Coronary artery (tissue), 2 donors: ENCODE measurements around the gene NCK2.
A peak's percentile ranks its signal among the peaks of the same experiment; 100 is the strongest.

Source experiments
- DNase-seq: peaks from one replicate; pipeline ENCODE4 v3.0.0-alpha.2; 2017; ENCODE audit warnings: low spot score
- H3K27ac ChIP-seq, 2 donors: fragments of 200-600 bp; sonication (generic); one replicate each; pipeline ENCODE4 v1.5.1; 2016 to 2019
- H3K4me3 ChIP-seq: fragments of 200-600 bp; sonication (generic); 2 replicates; pipeline ENCODE4 v1.5.1; 2016; ENCODE audit warnings: mild to moderate bottlenecking, moderate library complexity
- TF ChIP-seq, protein P1 (sequence below): fragments of 200-600 bp; sonication (generic); IDR thresholded peaks from one replicate; pipeline ENCODE4 v1.5.1; 2019; ENCODE audit warnings: antibody characterized with exemption

The NCK2 gene

DNA sequence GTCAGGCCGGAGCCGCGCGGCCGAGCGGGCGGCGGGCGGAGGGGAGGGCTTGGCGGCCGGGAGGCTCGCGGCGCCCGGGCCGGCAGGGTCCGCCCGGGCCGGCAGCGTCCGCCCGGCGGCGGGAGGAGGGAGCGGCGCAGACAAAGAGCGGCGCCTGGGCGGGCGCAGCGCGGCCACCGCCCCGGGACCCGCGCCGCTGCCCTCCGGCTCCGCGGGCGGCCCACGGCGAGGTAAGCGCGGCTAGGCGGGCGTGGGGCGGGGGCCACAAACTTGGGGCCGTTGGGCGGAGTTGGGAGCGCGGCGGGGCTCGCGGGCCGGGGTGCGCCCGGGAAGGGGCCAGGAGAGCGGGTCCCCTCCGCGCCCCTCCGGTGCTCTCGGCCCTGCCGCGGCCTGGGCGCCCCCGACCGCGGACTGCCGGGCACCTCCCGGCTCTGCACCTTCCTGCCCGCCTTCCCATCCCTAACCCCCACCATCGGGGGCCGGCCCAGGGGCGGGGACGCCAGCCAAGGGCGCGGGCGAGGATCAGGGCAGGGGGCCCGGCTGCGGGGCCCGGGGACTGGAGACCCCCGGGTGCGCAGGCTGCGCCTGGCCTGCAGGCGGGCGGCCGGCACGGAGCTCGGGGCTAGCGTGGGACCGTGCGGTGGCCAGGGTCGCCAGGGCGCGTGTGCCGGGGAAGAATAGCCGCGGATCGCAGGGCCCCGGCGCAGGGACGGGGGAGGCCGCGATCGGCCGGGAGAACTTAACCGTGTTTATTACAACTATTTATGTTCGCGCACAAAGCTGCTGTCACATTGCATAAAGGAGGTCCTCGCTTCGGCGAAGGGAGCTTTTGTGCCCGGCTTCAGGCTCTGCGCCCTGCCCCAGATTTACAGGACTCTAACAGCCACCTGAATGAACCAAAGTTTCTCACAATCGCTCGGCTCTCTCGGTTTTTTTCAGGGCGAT, at the start of gene NCK2:
Gene NCK2 (plus strand): TSS at position 4 of the 945 bp plus-strand sequence. CDS start 110,152 bp downstream, outside the sequence.
- no peak for DNase-seq
- TF ChIP-seq, protein P1, sequence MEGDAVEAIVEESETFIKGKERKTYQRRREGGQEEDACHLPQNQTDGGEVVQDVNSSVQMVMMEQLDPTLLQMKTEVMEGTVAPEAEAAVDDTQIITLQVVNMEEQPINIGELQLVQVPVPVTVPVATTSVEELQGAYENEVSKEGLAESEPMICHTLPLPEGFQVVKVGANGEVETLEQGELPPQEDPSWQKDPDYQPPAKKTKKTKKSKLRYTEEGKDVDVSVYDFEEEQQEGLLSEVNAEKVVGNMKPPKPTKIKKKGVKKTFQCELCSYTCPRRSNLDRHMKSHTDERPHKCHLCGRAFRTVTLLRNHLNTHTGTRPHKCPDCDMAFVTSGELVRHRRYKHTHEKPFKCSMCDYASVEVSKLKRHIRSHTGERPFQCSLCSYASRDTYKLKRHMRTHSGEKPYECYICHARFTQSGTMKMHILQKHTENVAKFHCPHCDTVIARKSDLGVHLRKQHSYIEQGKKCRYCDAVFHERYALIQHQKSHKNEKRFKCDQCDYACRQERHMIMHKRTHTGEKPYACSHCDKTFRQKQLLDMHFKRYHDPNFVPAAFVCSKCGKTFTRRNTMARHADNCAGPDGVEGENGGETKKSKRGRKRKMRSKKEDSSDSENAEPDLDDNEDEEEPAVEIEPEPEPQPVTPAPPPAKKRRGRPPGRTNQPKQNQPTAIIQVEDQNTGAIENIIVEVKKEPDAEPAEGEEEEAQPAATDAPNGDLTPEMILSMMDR: no peak
- Histone ChIP-seq H3K4me3 (peak within 1 kb of the TSS; percentile 90), H3K27ac (peak within 1 kb of the TSS; percentile 91 to 96)

DNA sequence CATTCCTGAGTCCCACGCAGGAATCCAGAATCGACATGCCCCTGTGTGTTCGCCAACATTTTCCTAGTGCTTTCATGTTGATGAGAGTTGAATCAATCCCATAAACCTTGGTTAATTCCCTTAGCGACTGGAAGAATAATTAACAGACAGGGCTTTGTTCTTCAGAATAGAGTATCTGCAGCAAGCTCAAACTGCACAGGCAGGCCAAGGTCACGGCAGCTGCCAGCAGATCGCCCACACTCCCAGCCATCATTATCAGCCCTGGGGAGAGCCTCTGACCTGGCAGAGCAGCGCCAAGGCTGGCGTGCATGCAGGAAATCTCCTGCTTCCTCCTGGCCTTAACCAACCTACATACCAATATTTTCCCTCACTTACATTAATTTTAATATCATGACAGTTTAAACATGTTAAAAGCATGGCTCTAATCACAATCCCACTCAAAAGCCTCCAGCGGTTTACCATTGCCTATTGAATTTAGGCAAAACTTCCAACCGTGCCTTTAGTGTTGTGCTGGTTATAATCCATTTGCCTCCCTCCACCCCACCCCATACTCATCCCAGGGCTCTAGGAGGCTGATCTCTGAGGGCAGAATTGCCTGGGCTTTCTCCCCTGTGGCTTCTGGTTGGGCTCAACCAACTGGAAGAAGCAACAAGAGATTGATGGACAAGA, 46.8 kb upstream of the NCK2 start:
- Histone ChIP-seq H3K27ac (no peak overlapping the region), H3K4me3 (no peak overlapping the region)
- no peak for DNase-seq
- TF ChIP-seq, protein P1: no peak

DNA sequence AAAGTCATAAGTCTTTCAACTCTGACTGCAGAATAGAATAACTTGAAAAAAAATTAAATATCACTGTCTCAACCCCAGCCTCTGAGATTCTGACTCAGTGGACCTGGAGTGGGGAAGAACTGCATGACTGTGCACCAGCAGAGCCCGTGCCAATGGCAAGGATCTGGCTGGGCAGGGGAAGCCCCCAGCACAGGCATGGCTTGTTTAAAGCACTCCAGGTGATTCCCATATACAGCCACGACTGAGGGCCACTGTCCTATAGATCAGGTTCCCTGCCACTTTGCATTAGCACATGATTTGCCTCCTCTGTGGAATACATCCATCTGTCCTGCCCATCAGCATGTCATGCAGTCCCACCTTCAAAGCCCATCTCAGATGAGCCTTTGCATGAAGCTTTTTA, 45.9 kb upstream of the NCK2 start:
- no peak overlapping the region for H3K27ac ChIP-seq
- no peak for DNase-seq
- H3K4me3 ChIP-seq: no peak overlapping the region
- TF ChIP-seq, protein P1: no peak

DNA sequence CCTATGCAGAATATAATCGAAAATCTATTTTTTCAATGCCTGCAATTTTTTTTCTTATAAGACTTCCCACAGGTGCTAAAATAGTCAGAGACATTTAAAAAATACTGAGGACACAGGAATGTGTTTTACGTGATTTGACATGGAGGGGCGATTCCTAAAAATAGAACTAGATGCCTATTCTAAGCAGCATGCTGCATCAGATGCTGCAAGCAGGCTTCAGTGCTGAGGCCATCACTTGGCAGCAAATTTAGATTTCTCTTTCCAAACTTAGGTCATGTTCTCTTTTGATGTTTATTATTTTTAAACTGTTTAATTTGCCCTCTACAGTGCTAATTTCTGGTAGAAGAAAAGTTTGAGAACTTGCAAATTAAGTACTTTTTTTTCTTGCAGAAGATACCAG, 43.7 kb upstream of the NCK2 start:
- Histone ChIP-seq H3K27ac (no peak overlapping the region), H3K4me3 (no peak overlapping the region)
- TF ChIP-seq, protein P1: no peak
- no peak for DNase-seq

DNA sequence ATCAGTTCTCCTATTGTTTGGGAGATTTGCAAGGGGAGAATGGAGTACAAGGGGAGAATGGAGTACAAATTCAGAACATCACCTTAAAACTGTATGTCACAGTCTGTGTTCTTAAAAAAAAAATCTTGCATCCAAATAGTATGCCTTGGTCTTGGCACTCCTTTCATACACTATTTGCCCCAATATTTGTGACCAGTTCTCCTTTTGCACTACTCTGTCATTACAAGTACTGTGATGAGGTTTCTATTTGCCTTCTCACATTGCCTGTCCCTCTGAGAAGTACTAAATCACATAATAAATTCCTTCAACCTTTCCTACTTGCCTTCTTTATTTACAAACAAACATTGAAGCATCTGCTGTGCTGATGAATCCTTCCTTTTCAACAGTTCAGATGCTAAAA, 36.0 kb upstream of the NCK2 start:
- Histone ChIP-seq H3K27ac (no peak overlapping the region), H3K4me3 (no peak overlapping the region)
- TF ChIP-seq, protein P1: no peak
- DNase-seq: no peak

DNA sequence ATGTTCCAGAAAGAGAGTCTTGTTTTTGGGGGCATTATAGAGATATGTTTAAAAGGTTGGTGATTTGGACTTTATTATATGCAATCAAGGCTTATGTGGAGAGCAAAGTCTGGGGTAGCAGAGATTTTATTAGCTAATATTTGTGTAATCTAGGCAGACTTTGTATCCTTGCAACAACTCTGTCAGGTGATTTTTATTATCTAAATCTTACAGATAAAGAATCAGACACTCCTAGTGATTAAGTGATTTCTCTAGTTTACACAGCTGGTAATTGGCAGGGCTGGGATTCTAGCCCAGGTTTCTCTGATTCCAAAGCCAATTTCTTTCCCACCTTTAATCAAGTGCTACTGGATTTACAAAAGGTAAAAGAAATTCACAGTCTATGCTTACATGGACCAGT, 33.3 kb upstream of the NCK2 start:
- no peak for DNase-seq
- no peak overlapping the region for H3K27ac ChIP-seq
- TF ChIP-seq, protein P1: no peak
- H3K4me3 ChIP-seq: no peak overlapping the region
